MCF 10A (cell line): ENCODE data around the gene COX7A2. TPM values are rescaled to one million over a fixed set of nuclear protein-coding genes. Genes with fewer than 3 reads are reported as not detected.

Experiments
- BruUV-seq: library from RNA; stranded (reverse); fragments of 400-500 nt; replicated peaks from 2 replicates; lab custom pipeline; 2021; lab: Mats Ljungman, UMichigan
- CTCF ChIA-PET: fragments of 300-600 bp; sonication (Branson Sonifier 250); formaldehyde crosslinking; extraction: SDS; loops from one replicate; lab custom pipeline; 2021; ENCODE audit warnings: antibody characterized with exemption, inconsistent platforms; lab: Yijun Ruan, JAX
- POLR2A ChIA-PET: fragments of 300-600, 350-650 bp; sonication (Branson Sonifier 250); formaldehyde crosslinking; extraction: SDS; loops from one replicate; lab custom pipeline; 2020; ENCODE audit warnings: antibody characterized with exemption, inconsistent platforms; lab: Yijun Ruan, JAX
- DNase-seq: peaks from one replicate; pipeline ENCODE4 v3.0.0-alpha.2; 2018; ENCODE audit not compliant: unreplicated experiment
- H3K27ac Mint-ChIP-seq: one replicate; pipeline ENCODE4 v1.8.0; 2022; ENCODE audit warnings: mild to moderate bottlenecking, low read depth, mixed read lengths; ENCODE audit not compliant: unreplicated experiment
- H3K27me3 Mint-ChIP-seq: one replicate; pipeline ENCODE4 v1.8.0; 2022; ENCODE audit warnings: mixed read lengths; ENCODE audit not compliant: insufficient read depth, unreplicated experiment
- H3K36me3 Mint-ChIP-seq: one replicate; pipeline ENCODE4 v1.8.0; 2022; ENCODE audit warnings: mild to moderate bottlenecking, moderate library complexity, mixed read lengths; ENCODE audit not compliant: insufficient read depth, unreplicated experiment
- H3K4me1 Mint-ChIP-seq: one replicate; pipeline ENCODE4 v1.8.0; 2022; ENCODE audit warnings: mixed read lengths; ENCODE audit not compliant: insufficient read depth, unreplicated experiment
- H3K4me3 Mint-ChIP-seq: one replicate; pipeline ENCODE4 v1.8.0; 2022; ENCODE audit warnings: mild to moderate bottlenecking, moderate library complexity, mixed read lengths; ENCODE audit not compliant: unreplicated experiment
- H3K9me3 Mint-ChIP-seq: one replicate; pipeline ENCODE4 v1.8.0; 2022; ENCODE audit warnings: mixed read lengths; ENCODE audit not compliant: unreplicated experiment
- intact Hi-C: fragments of 100-400 bp; cut with micrococcal nuclease; formaldehyde crosslinking; loops from 2 replicates; pipeline ENCODE4 v1.14.1; 2022
- total RNA-seq: library from RNA; stranded (reverse); gene quantifications from 2 replicates; pipeline ENCODE4 v1.2.3, GENCODE V29; 2022
- TF ChIP-seq, protein P1 (sequence below): fragments of 200-600 bp; IDR thresholded peaks from one replicate; pipeline ENCODE4 v1.8.0; 2022; ENCODE audit warnings: antibody characterized with exemption, mild to moderate bottlenecking; ENCODE audit not compliant: unreplicated experiment

The COX7A2 gene
- total RNA-seq, 1 experiment from 2014 or later = 316 TPM

DNA sequence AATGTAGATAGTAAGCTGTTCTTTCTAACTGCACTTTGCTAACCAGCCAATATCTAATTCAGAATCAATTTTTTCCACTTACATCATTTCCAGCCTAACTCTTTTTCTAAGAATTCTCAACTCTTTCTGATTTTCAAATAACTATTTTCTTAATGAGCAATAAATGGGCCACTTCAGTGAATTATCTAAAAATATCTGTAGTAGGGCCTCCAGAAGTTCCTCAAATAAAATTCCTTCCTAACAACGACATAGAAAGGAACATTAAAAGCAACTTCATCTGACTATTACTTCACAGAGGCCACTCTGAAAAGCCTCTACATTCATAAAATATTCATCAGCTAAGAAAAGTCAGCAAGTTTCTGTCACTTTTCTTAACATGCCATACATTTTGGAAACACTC lies 42.6 kb downstream of the COX7A2 start:
- BruUV-seq = no TSS peak
- TF ChIP-seq, protein P1, sequence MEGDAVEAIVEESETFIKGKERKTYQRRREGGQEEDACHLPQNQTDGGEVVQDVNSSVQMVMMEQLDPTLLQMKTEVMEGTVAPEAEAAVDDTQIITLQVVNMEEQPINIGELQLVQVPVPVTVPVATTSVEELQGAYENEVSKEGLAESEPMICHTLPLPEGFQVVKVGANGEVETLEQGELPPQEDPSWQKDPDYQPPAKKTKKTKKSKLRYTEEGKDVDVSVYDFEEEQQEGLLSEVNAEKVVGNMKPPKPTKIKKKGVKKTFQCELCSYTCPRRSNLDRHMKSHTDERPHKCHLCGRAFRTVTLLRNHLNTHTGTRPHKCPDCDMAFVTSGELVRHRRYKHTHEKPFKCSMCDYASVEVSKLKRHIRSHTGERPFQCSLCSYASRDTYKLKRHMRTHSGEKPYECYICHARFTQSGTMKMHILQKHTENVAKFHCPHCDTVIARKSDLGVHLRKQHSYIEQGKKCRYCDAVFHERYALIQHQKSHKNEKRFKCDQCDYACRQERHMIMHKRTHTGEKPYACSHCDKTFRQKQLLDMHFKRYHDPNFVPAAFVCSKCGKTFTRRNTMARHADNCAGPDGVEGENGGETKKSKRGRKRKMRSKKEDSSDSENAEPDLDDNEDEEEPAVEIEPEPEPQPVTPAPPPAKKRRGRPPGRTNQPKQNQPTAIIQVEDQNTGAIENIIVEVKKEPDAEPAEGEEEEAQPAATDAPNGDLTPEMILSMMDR = no peak
- Mint-ChIP-seq H3K27me3 (no peaks in the 10 kb centered on the region), H3K27ac (peak overlapping the region; percentile 54), H3K4me1 (peaks cover 30% of the 10 kb centered on the region), H3K9me3 (no peaks in the 10 kb centered on the region), H3K4me3 (no peak overlapping the region), H3K36me3 (peaks cover 5% of the 10 kb centered on the region)
- DNase-seq = no peak
- ChIA-PET POLR2A (interaction anchor here (0.8 to 1.0 kb wide), 2 partner anchors 474 to 788 kb away, joined by 3 read pairs; no protein-coding TSS in a partner anchor), CTCF (interaction anchor here (0.6 to 1.0 kb wide), 7 partner anchors 24 to 1110 kb away, joined by 3 to 4 read pairs (median 3); no protein-coding TSS in a partner anchor)
- intact Hi-C loops = loop anchor here (10.0 kb wide), 2 partner anchors 596 to 1526 kb away; no protein-coding TSS in a partner anchor

DNA sequence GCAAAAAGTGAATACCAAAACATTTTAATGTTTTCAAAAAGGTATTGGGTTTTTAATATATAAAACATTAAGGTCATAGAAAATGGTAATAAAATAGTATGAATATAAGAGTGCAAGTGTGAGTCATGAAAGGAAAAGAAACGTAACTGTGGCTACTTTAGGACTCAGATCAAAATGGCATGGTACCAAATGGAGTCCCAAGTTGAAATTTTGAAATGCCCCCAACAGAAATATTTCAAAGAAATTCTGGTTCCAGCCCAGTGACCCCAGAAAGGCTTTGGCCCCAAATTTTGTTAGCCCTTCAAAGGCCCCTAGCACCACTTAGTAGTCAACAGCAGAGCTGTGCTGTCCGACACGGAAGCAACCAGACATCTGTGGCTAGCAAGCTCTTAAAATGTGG lies 43.7 kb downstream of the COX7A2 start:
- TF ChIP-seq, protein P1 = no peak
- Mint-ChIP-seq H3K36me3 (no peaks in the 10 kb centered on the region), H3K4me1 (peaks cover 30% of the 10 kb centered on the region), H3K27me3 (no peaks in the 10 kb centered on the region), H3K9me3 (no peaks in the 10 kb centered on the region), H3K4me3 (no peak overlapping the region), H3K27ac (no peak overlapping the region)
- CTCF ChIA-PET = interaction anchor here (0.6 to 1.4 kb wide), 7 partner anchors 9 to 1230 kb away, joined by 3 to 10 read pairs (median 4); no protein-coding TSS in a partner anchor
- intact Hi-C loops = loop anchor here (10.0 kb wide), 2 partner anchors 595 to 1525 kb away; no protein-coding TSS in a partner anchor
- POLR2A ChIA-PET = interaction anchor here (0.6 to 1.4 kb wide), 5 partner anchors 44 to 967 kb away, joined by 3 to 7 read pairs (median 4); partner anchors contain the start of gene COX7A2
- no TSS peak for BruUV-seq
- no peak for DNase-seq

DNA sequence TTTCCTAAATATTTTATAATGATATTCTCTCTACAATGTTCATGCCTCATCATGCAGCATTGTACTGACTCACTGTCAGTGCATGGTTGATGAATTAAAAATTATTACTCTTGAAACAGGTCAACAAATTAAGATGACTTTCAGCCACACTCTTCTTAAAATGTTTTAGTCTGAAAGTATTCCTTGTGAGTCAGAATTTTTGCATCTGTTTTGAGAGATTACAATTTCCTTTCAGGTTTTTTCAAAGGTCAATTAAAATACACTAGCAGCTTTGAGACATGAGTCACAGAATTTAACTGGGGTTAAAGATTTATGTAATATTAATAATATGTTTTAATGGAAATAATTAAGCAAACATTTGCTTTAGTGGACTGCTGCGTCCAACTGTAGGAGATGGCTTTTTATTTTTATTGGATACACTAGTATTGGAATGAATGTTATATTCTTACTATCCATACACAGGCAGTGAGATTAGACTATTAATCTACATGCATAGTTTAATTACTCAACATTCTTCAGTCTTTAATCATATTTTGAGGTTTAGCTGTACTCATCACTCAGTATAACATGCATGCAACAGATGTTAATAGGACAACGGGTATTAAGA lies 47.4 kb downstream of the COX7A2 start:
- ChIA-PET CTCF (interaction anchor here (0.6 to 1.3 kb wide), 2 partner anchors 12 to 781 kb away, joined by 4 to 7 read pairs; no protein-coding TSS in a partner anchor), POLR2A (interaction anchor here (1.4 kb wide), 1 partner anchor 8 kb away, joined by 3 read pairs; no protein-coding TSS in a partner anchor)
- no peak overlapping the region for H3K4me3 Mint-ChIP-seq
- TF ChIP-seq, protein P1 = no peak
- BruUV-seq = no TSS peak
- no peaks in the 10 kb centered on the region for H3K9me3 Mint-ChIP-seq
- H3K27me3 Mint-ChIP-seq = no peaks in the 10 kb centered on the region
- no peaks in the 10 kb centered on the region for H3K4me1 Mint-ChIP-seq
- intact Hi-C loops = no loop called here
- peaks cover 9% of the 10 kb centered on the region for H3K36me3 Mint-ChIP-seq
- H3K27ac Mint-ChIP-seq = no peak overlapping the region
- no peak for DNase-seq

DNA sequence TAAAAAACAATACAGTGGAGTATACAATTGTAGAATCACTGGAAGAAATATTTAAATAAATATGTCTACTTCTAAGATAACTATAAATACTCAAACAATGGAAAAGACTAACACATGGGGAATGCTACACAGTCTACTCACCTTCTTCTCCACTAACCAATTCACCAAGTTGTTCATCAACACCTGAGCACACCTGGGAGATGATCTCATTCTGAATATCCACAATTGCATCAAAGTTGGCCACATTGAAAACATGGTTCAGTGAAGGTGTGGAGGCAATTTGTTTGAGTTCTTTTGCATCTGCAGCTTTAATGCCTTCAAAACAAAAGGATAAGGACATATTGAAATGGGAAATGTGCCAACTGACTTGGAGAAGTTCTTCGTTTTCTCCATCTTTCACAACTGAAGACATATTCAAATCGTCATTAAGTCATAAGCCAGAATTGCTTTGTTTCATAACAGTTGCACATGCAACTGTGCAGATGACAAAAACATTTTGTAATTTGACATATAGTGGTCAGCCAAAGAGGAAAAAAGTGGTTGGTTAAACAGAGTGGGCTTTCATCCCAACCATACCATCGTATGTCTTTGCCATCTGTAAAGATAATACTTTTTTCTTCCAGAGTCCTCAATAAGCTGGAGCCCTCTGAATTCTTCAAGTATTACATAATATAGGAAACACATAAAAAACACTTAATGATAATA lies 55.2 kb downstream of the COX7A2 start:
- intact Hi-C loops = no loop called here
- H3K4me3 Mint-ChIP-seq = no peak overlapping the region
- ChIA-PET CTCF (no interaction called here), POLR2A (interaction anchor here (0.7 to 1.2 kb wide), 3 partner anchors 9 to 196 kb away, joined by 3 read pairs; no protein-coding TSS in a partner anchor)
- H3K27ac Mint-ChIP-seq = no peak overlapping the region
- H3K36me3 Mint-ChIP-seq = peaks cover 48% of the 10 kb centered on the region
- no peak for DNase-seq
- no TSS peak for BruUV-seq
- no peaks in the 10 kb centered on the region for H3K9me3 Mint-ChIP-seq
- TF ChIP-seq, protein P1 = no peak
- no peaks in the 10 kb centered on the region for H3K27me3 Mint-ChIP-seq
- no peaks in the 10 kb centered on the region for H3K4me1 Mint-ChIP-seq
